NB4 (cell line): Measurements from ENCODE around the gene PSD4.

Experiments used
- MAX ChIP-seq: IDR thresholded peaks from 2 replicates; pipeline ENCODE4 v1.6.1; 2011; ENCODE audit warnings: low read depth, low read length
- MYC ChIP-seq: IDR thresholded peaks from 2 replicates; pipeline ENCODE4 v1.6.1; 2011; ENCODE audit warnings: low read depth, low read length
- POLR2A ChIP-seq: IDR thresholded peaks from 2 replicates; pipeline ENCODE4 v1.6.1; 2011; ENCODE audit warnings: mild to moderate bottlenecking; ENCODE audit not compliant: insufficient read length; ENCODE audit errors: extremely low read depth
- TF ChIP-seq, protein P1 (sequence below): IDR thresholded peaks from one replicate; pipeline ENCODE4 v1.5.1; 2012; ENCODE audit warnings: low read depth, low read length

GRCh38 chr2:113178069-113178746 is 4.4 kb downstream of the PSD4 start:
- TF ChIP-seq, protein P1, sequence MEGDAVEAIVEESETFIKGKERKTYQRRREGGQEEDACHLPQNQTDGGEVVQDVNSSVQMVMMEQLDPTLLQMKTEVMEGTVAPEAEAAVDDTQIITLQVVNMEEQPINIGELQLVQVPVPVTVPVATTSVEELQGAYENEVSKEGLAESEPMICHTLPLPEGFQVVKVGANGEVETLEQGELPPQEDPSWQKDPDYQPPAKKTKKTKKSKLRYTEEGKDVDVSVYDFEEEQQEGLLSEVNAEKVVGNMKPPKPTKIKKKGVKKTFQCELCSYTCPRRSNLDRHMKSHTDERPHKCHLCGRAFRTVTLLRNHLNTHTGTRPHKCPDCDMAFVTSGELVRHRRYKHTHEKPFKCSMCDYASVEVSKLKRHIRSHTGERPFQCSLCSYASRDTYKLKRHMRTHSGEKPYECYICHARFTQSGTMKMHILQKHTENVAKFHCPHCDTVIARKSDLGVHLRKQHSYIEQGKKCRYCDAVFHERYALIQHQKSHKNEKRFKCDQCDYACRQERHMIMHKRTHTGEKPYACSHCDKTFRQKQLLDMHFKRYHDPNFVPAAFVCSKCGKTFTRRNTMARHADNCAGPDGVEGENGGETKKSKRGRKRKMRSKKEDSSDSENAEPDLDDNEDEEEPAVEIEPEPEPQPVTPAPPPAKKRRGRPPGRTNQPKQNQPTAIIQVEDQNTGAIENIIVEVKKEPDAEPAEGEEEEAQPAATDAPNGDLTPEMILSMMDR, result no peak
- TF ChIP-seq MAX, result no peak
- TF ChIP-seq POLR2A, result no peak
- TF ChIP-seq MYC, result no peak
